Heart left ventricle (tissue), 13 donors: ENCODE measurements around the gene PTTG1.

Experiments
- POLR2A ChIP-seq, 2 donors: fragments of 450-650 bp; IDR thresholded peaks; one replicate each; pipeline ENCODE4 v1.6.1; 2017; ENCODE audit warnings: antibody characterized with exemption in 2 of 2, mild to moderate bottlenecking in 2 of 2, moderate library complexity in 2 of 2
- TF ChIP-seq, protein P1 (sequence below), 12 donors: fragments of 200-600 bp; sonication (generic) in 4 of 12; IDR thresholded peaks; one replicate each; pipeline versions ENCODE4 v1.5.0 to v1.8.0; 2018 to 2022; ENCODE audit warnings: antibody characterized with exemption in 12 of 12, mild to moderate bottlenecking in 5 of 12
- donor health status: ischemic (EF 13 %, LVEDD 7.1; RV severe dilation, severe dysfunction).
- donor health status: DM: no; HTN: yes; CAD: no.
- donor health status: DM: no; HTN: no; CAD: no.
- donor health status: ischemic (EF 25% LVEDD 6.9; RV normal size, moderate dysfunction).
- donor health status: ischemic (EF 25% LVEDD 5.7; RV mildly dilated, moderate dysfunction).
- donor health status: ischemic (EF 35%, LVEDD 5.7; RV mildly dilated, moderate dysfunction).
- donor health status: nonischemic (EF 11% LVEDD 7.7; RV severe dilation, severe dysfunction).
- donor health status: DM: yes; HTN: yes; CAD: no.
- donor health status: PGD.
- donor health status: ischemic (EF 29% LVEDD 5.4; RV normal size, mild dysfunction).
- donor health status: nonischemic (EF 23%, LVEDD 6.1; RV moderate dilation, normal function).

DNA sequence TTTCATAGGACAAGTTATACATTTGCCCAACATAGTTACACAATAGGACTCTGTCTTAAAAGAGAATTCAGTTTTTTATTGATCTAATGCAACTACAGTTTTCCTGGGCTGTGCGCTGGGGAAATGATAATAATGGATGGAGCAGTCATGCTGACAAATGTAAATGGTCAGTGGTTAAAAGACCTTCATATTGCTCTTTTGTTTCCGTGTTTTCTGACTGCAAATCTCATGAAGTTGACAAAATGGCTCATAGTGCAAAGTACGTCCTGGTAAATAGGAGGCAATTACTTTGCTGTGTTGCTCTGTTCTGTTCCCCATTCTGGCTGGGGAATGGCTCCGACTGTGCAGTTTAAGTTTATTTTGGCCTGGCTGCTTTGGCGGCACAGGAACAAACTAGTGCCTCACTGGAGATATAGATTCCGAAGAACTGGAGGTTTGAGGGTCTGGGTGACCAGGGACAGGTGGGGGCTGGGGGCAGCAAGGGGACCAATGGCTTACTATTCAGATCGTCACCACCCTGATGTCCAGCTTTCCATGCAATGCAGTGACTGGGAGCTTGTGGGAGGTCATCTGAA is 54.3 kb downstream of the PTTG1 start:
- TF ChIP-seq POLR2A (IDR thresholded peaks at IDR 0.05), result no peak
- TF ChIP-seq, protein P1, sequence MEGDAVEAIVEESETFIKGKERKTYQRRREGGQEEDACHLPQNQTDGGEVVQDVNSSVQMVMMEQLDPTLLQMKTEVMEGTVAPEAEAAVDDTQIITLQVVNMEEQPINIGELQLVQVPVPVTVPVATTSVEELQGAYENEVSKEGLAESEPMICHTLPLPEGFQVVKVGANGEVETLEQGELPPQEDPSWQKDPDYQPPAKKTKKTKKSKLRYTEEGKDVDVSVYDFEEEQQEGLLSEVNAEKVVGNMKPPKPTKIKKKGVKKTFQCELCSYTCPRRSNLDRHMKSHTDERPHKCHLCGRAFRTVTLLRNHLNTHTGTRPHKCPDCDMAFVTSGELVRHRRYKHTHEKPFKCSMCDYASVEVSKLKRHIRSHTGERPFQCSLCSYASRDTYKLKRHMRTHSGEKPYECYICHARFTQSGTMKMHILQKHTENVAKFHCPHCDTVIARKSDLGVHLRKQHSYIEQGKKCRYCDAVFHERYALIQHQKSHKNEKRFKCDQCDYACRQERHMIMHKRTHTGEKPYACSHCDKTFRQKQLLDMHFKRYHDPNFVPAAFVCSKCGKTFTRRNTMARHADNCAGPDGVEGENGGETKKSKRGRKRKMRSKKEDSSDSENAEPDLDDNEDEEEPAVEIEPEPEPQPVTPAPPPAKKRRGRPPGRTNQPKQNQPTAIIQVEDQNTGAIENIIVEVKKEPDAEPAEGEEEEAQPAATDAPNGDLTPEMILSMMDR (IDR thresholded peaks at IDR 0.05), result no peak
